GM12878 (cell line): Measurements from ENCODE around the gene ABCC4. TPM values are rescaled to one million over a fixed set of nuclear protein-coding genes. Genes with fewer than 3 reads are reported as not detected.

Experiments used
- ATAC-seq: fragments of 200-7000 bp; cut with Tn5 transposase; 3 replicates; pipeline ENCODE4 v1.9.1; 2020; ENCODE audit warnings: mild to moderate bottlenecking, moderate library complexity
- BruUV-seq: library from RNA; stranded (reverse); fragments of 400-500 nt; replicated peaks from 2 replicates; lab custom pipeline; 2021; lab: Mats Ljungman, UMichigan
- CTCF ChIA-PET: fragments of 300-600 bp; sonication (Branson Sonifier 250); formaldehyde crosslinking; extraction: SDS; loops from one replicate; lab custom pipeline; 2021; ENCODE audit warnings: inconsistent platforms; lab: Yijun Ruan, JAX
- POLR2A ChIA-PET: fragments of 350-600 bp; formaldehyde crosslinking; extraction: SDS; loops from one replicate; lab custom pipeline; 2021; ENCODE audit warnings: inconsistent platforms; lab: Charles Lee
- RAD21 ChIA-PET: fragments of 300-600 bp; sonication (Branson Sonifier 250); formaldehyde crosslinking; loops from one replicate; lab custom pipeline; 2023; ENCODE audit warnings: antibody characterized with exemption; ENCODE audit not compliant: unreplicated experiment; lab: Charles Lee
- SMC1A ChIA-PET: fragments of 300-600 bp; sonication (Branson Sonifier 250); formaldehyde crosslinking; loops from one replicate; lab custom pipeline; 2023; ENCODE audit not compliant: unreplicated experiment, uncharacterized antibody; lab: Charles Lee
- DNase-seq: peaks from one replicate; pipeline ENCODE4 v3.0.0-alpha.2; 2011; ENCODE audit warnings: low read depth, low spot score
- FAIRE-seq: peaks from 3 replicates; lab custom pipeline; 2011; peaks lifted over from hg19 to GRCh38; lab: Jason Lieb, UNC
- H2AFZ ChIP-seq: 2 replicates; pipeline ENCODE4 v1.6.0; 2011; ENCODE audit warnings: low read depth, low read length, control low read depth; ENCODE audit not compliant: control insufficient read depth
- H3K27ac ChIP-seq: 2 replicates; pipeline ENCODE4 v1.5.1; 2011; ENCODE audit warnings: control low read depth; ENCODE audit not compliant: control insufficient read depth, insufficient read depth
- H3K27me3 ChIP-seq, 2 experiments: replicated peaks in 1 of 2; 2 replicates each; pipeline versions ENCODE4 v1.6.0 to v1.6.1; 2011; ENCODE audit warnings: low read length in 1 of 2; ENCODE audit not compliant: control insufficient read depth in 2 of 2, insufficient read depth in 2 of 2
- H3K36me3 ChIP-seq, 2 experiments: 2 replicates each; pipeline ENCODE4 v1.5.1; 2011; ENCODE audit warnings: low read length in 1 of 2; ENCODE audit not compliant: control insufficient read depth in 2 of 2, insufficient read depth in 2 of 2
- H3K4me1 ChIP-seq: 2 replicates; pipeline ENCODE4 v1.6.1; 2011; ENCODE audit warnings: mild to moderate bottlenecking, low read length, moderate library complexity, mixed read lengths; ENCODE audit not compliant: control insufficient read depth, insufficient read depth
- H3K4me2 ChIP-seq: 2 replicates; pipeline ENCODE4 v1.6.0; 2011; ENCODE audit warnings: control low read depth; ENCODE audit not compliant: control insufficient read depth, insufficient read depth
- H3K4me3 ChIP-seq: fragments of 200-600 bp; sonication (generic); 2 replicates; pipeline ENCODE4 v1.5.1; 2016
- H3K79me2 ChIP-seq: 2 replicates; pipeline ENCODE4 v1.6.0; 2011; ENCODE audit warnings: low read length; ENCODE audit not compliant: control insufficient read depth, insufficient read depth
- H3K9ac ChIP-seq: 2 replicates; pipeline ENCODE4 v1.8.0; 2011; ENCODE audit warnings: low read length, control low read depth, mixed read lengths; ENCODE audit not compliant: control insufficient read depth, insufficient read depth
- H3K9me3 ChIP-seq: replicated peaks from 3 replicates; pipeline ENCODE4 v1.5.1; 2011; ENCODE audit warnings: mild to moderate bottlenecking, low read length; ENCODE audit not compliant: control insufficient read depth, insufficient read depth
- H4K20me1 ChIP-seq: 2 replicates; pipeline ENCODE4 v1.6.0; 2011; ENCODE audit not compliant: control insufficient read depth, insufficient read depth
- CREM ChIP-seq: IDR thresholded peaks from 2 replicates; pipeline ENCODE4 v1.6.1; 2014; ENCODE audit warnings: antibody characterized with exemption, low read depth
- HDAC2 ChIP-seq: fragments of 200-600 bp; sonication (generic); IDR thresholded peaks from 2 replicates; pipeline ENCODE4 v1.6.1; 2017
- MYB ChIP-seq: fragments of 150-350 bp; IDR thresholded peaks from 2 replicates; pipeline ENCODE4 v1.6.1; 2014; ENCODE audit warnings: mild to moderate bottlenecking, low read depth, low read length, borderline replicate concordance
- NBN ChIP-seq: fragments of 450-650 bp; IDR thresholded peaks from 2 replicates; pipeline ENCODE4 v1.6.1; 2016
- NR2C2 ChIP-seq: IDR thresholded peaks from 2 replicates; pipeline ENCODE4 v1.6.1; 2011; ENCODE audit warnings: borderline replicate concordance, low read depth; ENCODE audit not compliant: control insufficient read depth, insufficient read length
- POLR2A ChIP-seq: IDR thresholded peaks from 2 replicates; pipeline ENCODE4 v1.6.1; 2011; ENCODE audit warnings: low read depth, mild to moderate bottlenecking, low read length
- SUZ12 ChIP-seq: fragments of 200-600 bp; sonication (generic); IDR thresholded peaks from one replicate; pipeline ENCODE4 v1.6.1; 2018; ENCODE audit warnings: antibody characterized with exemption, mild to moderate bottlenecking; ENCODE audit not compliant: unreplicated experiment
- YY1 ChIP-seq: IDR thresholded peaks from 2 replicates; pipeline ENCODE4 v1.6.1; 2011; ENCODE audit warnings: low read depth, mild to moderate bottlenecking, low read length
- ZNF217 ChIP-seq: fragments of 450-650 bp; IDR thresholded peaks from 2 replicates; pipeline ENCODE4 v1.6.1; 2017; ENCODE audit warnings: antibody characterized with exemption, mild to moderate bottlenecking
- ZNF274 ChIP-seq: IDR thresholded peaks from one replicate; pipeline ENCODE4 v1.8.0; 2011; ENCODE audit not compliant: insufficient read length, insufficient read depth
- WGBS: methylation state at CpG from one replicate; pipeline ENCODE4 v1.1.6; 2016; ENCODE audit warnings: low lambda C conversion rate; ENCODE audit not compliant: insufficient replicate concordance, insufficient coverage; ENCODE audit errors: missing lambda C conversion rate; 5-methylcytosine and 5-hydroxymethylcytosine counted together
- in situ Hi-C: fragments of 300-500 bp; cut with MboI; formaldehyde crosslinking; loops from 9 replicates; pipeline ENCODE4 v1.14.3; 2018; ENCODE audit warnings: mixed read lengths
- intact Hi-C: fragments of 100-400 bp; cut with micrococcal nuclease; formaldehyde crosslinking; loops from one replicate; pipeline ENCODE4 v1.14.2; 2022; ENCODE audit not compliant: unreplicated experiment
- polyA plus RNA-seq, 11 experiments: library from polyadenylated mRNA; depleted of rRNA in 4 of 11; unstranded in 6 of 11; stranded (reverse) in 5 of 11; fragments of >200 nt; fragmentation: Nextera tagmentation in 4 of 11; fragmentation: Illumina TruSeq in 1 of 11; extraction: Ambion mirVana in 4 of 11; extraction: Trizol in 1 of 11; gene quantifications; 1 replicate in 1 of 11; 2 replicates in 10 of 11; pipeline versions ENCODE4 v1.2.1 to v1.2.3, GENCODE V29; 2011 to 2016; ENCODE audit warnings: inconsistent platforms in 2 of 11, missing spikeins in 2 of 11, low read depth in 1 of 11
- total RNA-seq, 4 experiments: library from RNA; depleted of rRNA in 3 of 4; stranded (reverse); fragments of >200 nt in 3 of 4; fragmentation: Illumina TruSeq in 1 of 4; extraction: Trizol in 1 of 4; gene quantifications; 2 replicates each; pipeline versions ENCODE4 v1.2.1 to v1.2.3, GENCODE V29; 2013 to 2021
- TF ChIP-seq, protein P1 (sequence below): IDR thresholded peaks from 2 replicates; pipeline ENCODE4 v1.6.1; 2011; ENCODE audit warnings: low read depth, mild to moderate bottlenecking, low read length, moderate library complexity, borderline replicate concordance; ENCODE audit errors: extremely low read depth
- TF ChIP-seq, protein P2 (sequence below): IDR thresholded peaks from 2 replicates; pipeline ENCODE4 v1.6.1; 2011; ENCODE audit warnings: mild to moderate bottlenecking, low read depth, low read length, moderate library complexity; ENCODE audit not compliant: insufficient replicate concordance

The ABCC4 gene
- total and polyA plus RNA-seq, 10 of the 15 experiments (the other 5 are each of a cell fraction or from before 2014, with no cell fraction given), result 7.2 to 44.4 (median 24.1) TPM

DNA sequence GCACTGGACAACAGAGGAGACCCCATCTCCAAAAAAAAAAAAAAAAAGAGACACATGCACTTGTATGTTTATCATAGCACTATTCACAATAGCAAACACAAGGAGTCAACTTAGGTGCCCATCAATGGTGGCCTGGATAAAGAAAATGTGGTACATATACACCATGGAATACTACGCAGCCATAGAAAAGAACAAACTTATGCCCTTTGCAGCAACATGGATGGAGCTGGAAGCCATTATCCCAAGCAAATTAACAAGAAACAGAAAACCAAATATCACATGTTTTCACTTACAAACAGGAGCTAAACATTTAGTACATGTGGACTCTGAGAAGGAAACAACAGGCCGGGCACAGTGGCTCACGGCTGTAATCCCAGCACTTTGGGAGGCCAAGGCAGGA is 155.7 kb downstream of the ABCC4 start:
- in situ Hi-C loops, result no loop called here
- Histone ChIP-seq H3K79me2 (no peaks in the 10 kb centered on the region), H3K4me2 (no peak overlapping the region), H3K4me3 (no peak overlapping the region), H3K27ac (no peak overlapping the region), H3K36me3 (no peaks in the 10 kb centered on the region), H3K9me3 (peaks cover 4% of the 10 kb centered on the region; the same call in 2 of the 3 replicates), H3K9ac (no peak overlapping the region), H3K27me3 (no peaks in the 10 kb centered on the region), H3K4me1 (no peaks in the 10 kb centered on the region), H4K20me1 (no peaks in the 10 kb centered on the region), H2AFZ (no peak overlapping the region)
- 97% methylated on average over 3 of the region's 3 CpGs for WGBS
- ChIA-PET RAD21 (no interaction called here), SMC1A (interaction anchor here (0.7 to 3.1 kb wide), 3 partner anchors 9 to 29 kb away, joined by 3 to 12 read pairs (median 10); no protein-coding TSS in a partner anchor), CTCF (interaction anchor here (0.7 to 1.4 kb wide), 3 partner anchors 9 to 70 kb away, joined by 3 to 4 read pairs (median 3); no protein-coding TSS in a partner anchor), POLR2A (no interaction called here)
- no peak for DNase-seq
- intact Hi-C loops, result no loop called here
- no peak for FAIRE-seq
- no TSS peak for BruUV-seq
- no peak for TF ChIP-seq NR2C2
- TF ChIP-seq MYB, result no peak
- TF ChIP-seq, protein P1, sequence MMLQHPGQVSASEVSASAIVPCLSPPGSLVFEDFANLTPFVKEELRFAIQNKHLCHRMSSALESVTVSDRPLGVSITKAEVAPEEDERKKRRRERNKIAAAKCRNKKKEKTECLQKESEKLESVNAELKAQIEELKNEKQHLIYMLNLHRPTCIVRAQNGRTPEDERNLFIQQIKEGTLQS, result no peak
- TF ChIP-seq, protein P2, sequence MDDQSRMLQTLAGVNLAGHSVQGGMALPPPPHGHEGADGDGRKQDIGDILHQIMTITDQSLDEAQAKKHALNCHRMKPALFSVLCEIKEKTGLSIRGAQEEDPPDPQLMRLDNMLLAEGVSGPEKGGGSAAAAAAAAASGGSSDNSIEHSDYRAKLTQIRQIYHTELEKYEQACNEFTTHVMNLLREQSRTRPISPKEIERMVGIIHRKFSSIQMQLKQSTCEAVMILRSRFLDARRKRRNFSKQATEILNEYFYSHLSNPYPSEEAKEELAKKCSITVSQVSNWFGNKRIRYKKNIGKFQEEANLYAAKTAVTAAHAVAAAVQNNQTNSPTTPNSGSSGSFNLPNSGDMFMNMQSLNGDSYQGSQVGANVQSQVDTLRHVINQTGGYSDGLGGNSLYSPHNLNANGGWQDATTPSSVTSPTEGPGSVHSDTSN, result no peak
- TF ChIP-seq ZNF274, result no peak
- TF ChIP-seq YY1, result no peak
- no peak for TF ChIP-seq NBN
- TF ChIP-seq CREM, result no peak
- no peak for TF ChIP-seq HDAC2
- TF ChIP-seq POLR2A, result no peak
- no peak for TF ChIP-seq SUZ12
- no peak for TF ChIP-seq ZNF217
- no peak for ATAC-seq
